RWPE2 (cell line): ENCODE data around the gene NELFB.

Source experiments
- ATAC-seq: fragments of 200-7000 bp; cut with Tn5 transposase; 3 replicates; pipeline ENCODE4 v1.9.1; 2021; ENCODE audit warnings: low read depth
- DNase-seq: peaks from one replicate; pipeline ENCODE4 v3.0.0-alpha.2; 2020; ENCODE audit warnings: low spot score
- H3K27ac ChIP-seq: fragments of 450-650 bp; 2 replicates; pipeline ENCODE4 v1.5.1; 2017; ENCODE audit warnings: mild to moderate bottlenecking; ENCODE audit not compliant: poor library complexity, severe bottlenecking
- H3K27me3 ChIP-seq: fragments of 250-450 bp; sonication (Bioruptor Pico); 2 replicates; pipeline ENCODE4 v1.5.1; 2021; ENCODE audit warnings: mild to moderate bottlenecking, moderate library complexity; ENCODE audit not compliant: insufficient read depth, poor library complexity, severe bottlenecking
- H3K36me3 ChIP-seq: fragments of 250-450 bp; sonication (Bioruptor Pico); 2 replicates; pipeline ENCODE4 v1.5.1; 2020; ENCODE audit warnings: low read depth, mild to moderate bottlenecking, moderate library complexity
- H3K4me1 ChIP-seq: fragments of 250-450 bp; sonication (Bioruptor Pico); 2 replicates; pipeline ENCODE4 v1.5.1; 2021; ENCODE audit warnings: mild to moderate bottlenecking, moderate library complexity; ENCODE audit not compliant: insufficient read depth, poor library complexity, severe bottlenecking
- H3K4me3 ChIP-seq: fragments of 250-450 bp; sonication (Bioruptor Pico); 2 replicates; pipeline ENCODE4 v1.5.1; 2021; ENCODE audit warnings: mild to moderate bottlenecking, moderate library complexity; ENCODE audit not compliant: severe bottlenecking
- H3K9me3 ChIP-seq: fragments of 250-450 bp; sonication (Bioruptor Pico); 2 replicates; pipeline ENCODE4 v1.5.1; 2021; ENCODE audit warnings: mild to moderate bottlenecking, moderate library complexity; ENCODE audit not compliant: severe bottlenecking
- TF ChIP-seq, protein P1 (sequence below): fragments of 450-650 bp; IDR thresholded peaks from one replicate; pipeline ENCODE4 v1.5.1; 2017; ENCODE audit warnings: mild to moderate bottlenecking, moderate library complexity; ENCODE audit not compliant: poor library complexity, severe bottlenecking

NELFB gene

DNA sequence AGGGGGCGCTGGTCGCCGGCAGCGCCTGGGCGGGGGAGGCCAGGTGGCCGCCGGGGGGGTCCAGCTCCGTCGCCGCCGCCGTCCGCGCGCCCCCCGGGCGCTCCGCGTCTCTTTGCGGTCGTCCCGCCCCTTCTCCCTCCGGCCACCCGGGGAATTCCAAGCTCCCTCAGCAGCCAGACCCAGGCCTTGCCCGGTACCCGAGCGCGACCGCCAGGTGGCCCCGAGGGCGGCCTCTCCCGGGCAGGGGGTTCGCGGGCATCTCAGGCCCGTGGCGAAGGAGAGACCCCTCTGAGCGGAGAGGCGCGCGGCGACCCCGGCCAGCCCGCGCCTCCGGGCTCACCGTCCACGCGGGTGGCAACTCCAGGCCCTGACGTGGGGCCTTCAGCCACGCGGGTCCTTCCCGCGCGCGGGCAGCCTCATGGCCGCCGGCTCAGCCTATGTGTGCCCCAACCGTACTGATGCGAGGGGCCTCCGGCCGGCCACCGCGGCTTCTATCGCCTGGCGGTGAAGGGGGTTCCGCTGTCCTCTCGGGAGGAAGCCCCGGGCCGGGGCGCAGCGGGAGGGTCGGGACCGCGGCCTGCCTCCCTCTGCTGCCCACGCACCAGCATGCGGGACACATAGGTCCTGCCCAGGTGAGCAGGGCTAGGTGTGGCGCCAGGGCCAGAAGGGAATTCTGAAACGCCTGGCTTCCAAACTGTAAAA, 47.5 kb downstream of the NELFB start:
- DNase-seq, result no peak
- TF ChIP-seq, protein P1, sequence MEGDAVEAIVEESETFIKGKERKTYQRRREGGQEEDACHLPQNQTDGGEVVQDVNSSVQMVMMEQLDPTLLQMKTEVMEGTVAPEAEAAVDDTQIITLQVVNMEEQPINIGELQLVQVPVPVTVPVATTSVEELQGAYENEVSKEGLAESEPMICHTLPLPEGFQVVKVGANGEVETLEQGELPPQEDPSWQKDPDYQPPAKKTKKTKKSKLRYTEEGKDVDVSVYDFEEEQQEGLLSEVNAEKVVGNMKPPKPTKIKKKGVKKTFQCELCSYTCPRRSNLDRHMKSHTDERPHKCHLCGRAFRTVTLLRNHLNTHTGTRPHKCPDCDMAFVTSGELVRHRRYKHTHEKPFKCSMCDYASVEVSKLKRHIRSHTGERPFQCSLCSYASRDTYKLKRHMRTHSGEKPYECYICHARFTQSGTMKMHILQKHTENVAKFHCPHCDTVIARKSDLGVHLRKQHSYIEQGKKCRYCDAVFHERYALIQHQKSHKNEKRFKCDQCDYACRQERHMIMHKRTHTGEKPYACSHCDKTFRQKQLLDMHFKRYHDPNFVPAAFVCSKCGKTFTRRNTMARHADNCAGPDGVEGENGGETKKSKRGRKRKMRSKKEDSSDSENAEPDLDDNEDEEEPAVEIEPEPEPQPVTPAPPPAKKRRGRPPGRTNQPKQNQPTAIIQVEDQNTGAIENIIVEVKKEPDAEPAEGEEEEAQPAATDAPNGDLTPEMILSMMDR, result peak; percentile 82
- peak overlapping the region; percentile 32 for H3K27ac ChIP-seq
- peak; percentile 56 for ATAC-seq
- peak overlapping the region; percentile 44 for H3K4me3 ChIP-seq
- no peaks in the 10 kb centered on the region for H3K36me3 ChIP-seq
- peaks cover 14% of the 10 kb centered on the region for H3K4me1 ChIP-seq
- no peaks in the 10 kb centered on the region for H3K9me3 ChIP-seq
- peaks cover 4% of the 10 kb centered on the region for H3K27me3 ChIP-seq

GRCh38 chr9:137303151-137303892, 48.2 kb downstream of the NELFB start:
- TF ChIP-seq, protein P1, result no peak
- Histone ChIP-seq H3K27me3 (peaks cover 4% of the 10 kb centered on the region), H3K4me1 (peaks cover 14% of the 10 kb centered on the region), H3K4me3 (peak overlapping the region; percentile 44), H3K27ac (peak overlapping the region; percentile 32), H3K36me3 (no peaks in the 10 kb centered on the region), H3K9me3 (no peaks in the 10 kb centered on the region)
- DNase-seq (no peak), ATAC-seq (peak; percentile 3; the same call in 1 of the 3 replicates)

GRCh38 chr9:137303893-137304382, 48.8 kb downstream of the NELFB start:
- Histone ChIP-seq H3K4me3 (no peak overlapping the region), H3K36me3 (no peaks in the 10 kb centered on the region), H3K4me1 (peaks cover 14% of the 10 kb centered on the region), H3K9me3 (no peaks in the 10 kb centered on the region), H3K27ac (no peak overlapping the region), H3K27me3 (peaks cover 4% of the 10 kb centered on the region)
- DNase-seq, result no peak
- TF ChIP-seq, protein P1, result no peak
- no peak for ATAC-seq

- no peaks in the 10 kb centered on the region for H3K36me3 ChIP-seq
- H3K27me3 ChIP-seq, result peaks cover 4% of the 10 kb centered on the region
- peaks cover 14% of the 10 kb centered on the region for H3K4me1 ChIP-seq
- no peak overlapping the region for H3K27ac ChIP-seq
- no peaks in the 10 kb centered on the region for H3K9me3 ChIP-seq
- H3K4me3 ChIP-seq, result no peak overlapping the region
- no peak for DNase-seq
- ATAC-seq, result no peak
- TF ChIP-seq, protein P1, result no peak
These were observed 49.4 kb downstream of the NELFB start for GRCh38 chr9:137304383-137305059.
